ENCODE measurements around the gene ANKRD6. TPM values are rescaled to one million over a fixed set of nuclear protein-coding genes. Genes with fewer than 3 reads are reported as not detected.

Gene ANKRD6
- total RNA-seq, 1 donor from 2014 or later: 13.5 TPM

- Histone ChIP-seq H3K4me3 (ENCODE audit: insufficient read depth, low read depth, low read length) (no peak overlapping the region), H3K27me3 (ENCODE audit: insufficient read depth, low read length) (no peaks in the 10 kb centered on the region), H3K79me2 (ENCODE audit: insufficient read depth, low read length) (no peaks in the 10 kb centered on the region), H3K27ac (ENCODE audit: low read depth, low read length) (no peak overlapping the region), H3K4me2 (ENCODE audit: low read length) (no peak overlapping the region), H3K4me1 (ENCODE audit: insufficient read depth, low read length) (no peaks in the 10 kb centered on the region), H2AFZ (ENCODE audit: low read depth, low read length) (no peak overlapping the region), H3K9ac (ENCODE audit: low read length) (no peak overlapping the region), H3K9me3 (ENCODE audit: insufficient read depth, low read depth, low read length) (no peaks in the 10 kb centered on the region), H3K36me3 (ENCODE audit: insufficient read depth, low read length) (no peaks in the 10 kb centered on the region), H4K20me1 (ENCODE audit: insufficient read depth, low read length) (no peaks in the 10 kb centered on the region)
- no peak overlapping the region for H3K27ac Mint-ChIP-seq (ENCODE audit: unreplicated experiment)
- H3K27me3 Mint-ChIP-seq (ENCODE audit: low read depth, unreplicated experiment): no peaks in the 10 kb centered on the region
- peaks cover 13% of the 10 kb centered on the region for H3K36me3 Mint-ChIP-seq (ENCODE audit: low read depth, unreplicated experiment)
- H3K4me3 Mint-ChIP-seq (ENCODE audit: unreplicated experiment): no peak overlapping the region
- no peak for FAIRE-seq
- no peaks in the 10 kb centered on the region for H3K9me3 Mint-ChIP-seq (ENCODE audit: unreplicated experiment)
- no peak for DNase-seq (ENCODE audit: low read depth)
- TF ChIP-seq EZH2 (IDR thresholded peaks at IDR 0.05; ENCODE audit: insufficient read depth, low read length): no peak
- peaks cover 9% of the 10 kb centered on the region for H3K4me1 Mint-ChIP-seq (ENCODE audit: low read depth, unreplicated experiment)
Observed at GRCh38 chr6:89528866-89529265, 95.9 kb downstream of the ANKRD6 start.

- FAIRE-seq (no peak), DNase-seq (ENCODE audit: low read depth) (no peak)
- Histone ChIP-seq H3K27ac (ENCODE audit: low read depth, low read length) (no peak overlapping the region), H3K79me2 (ENCODE audit: insufficient read depth, low read length) (no peaks in the 10 kb centered on the region), H3K9ac (ENCODE audit: low read length) (no peak overlapping the region), H3K4me3 (ENCODE audit: insufficient read depth, low read depth, low read length) (no peak overlapping the region), H3K4me1 (ENCODE audit: insufficient read depth, low read length) (no peaks in the 10 kb centered on the region), H4K20me1 (ENCODE audit: insufficient read depth, low read length) (no peaks in the 10 kb centered on the region), H3K27me3 (ENCODE audit: insufficient read depth, low read length) (no peaks in the 10 kb centered on the region), H3K36me3 (ENCODE audit: insufficient read depth, low read length) (no peaks in the 10 kb centered on the region), H2AFZ (ENCODE audit: low read depth, low read length) (no peak overlapping the region), H3K9me3 (ENCODE audit: insufficient read depth, low read depth, low read length) (no peaks in the 10 kb centered on the region), H3K4me2 (ENCODE audit: low read length) (no peak overlapping the region)
- TF ChIP-seq CTCF (IDR thresholded peaks at IDR 0.05; ENCODE audit: insufficient read depth, low read depth, low read length) (no peak), EZH2 (IDR thresholded peaks at IDR 0.05; ENCODE audit: insufficient read depth, low read length) (no peak)
- Mint-ChIP-seq H3K27me3 (ENCODE audit: low read depth, unreplicated experiment) (no peaks in the 10 kb centered on the region), H3K4me3 (ENCODE audit: unreplicated experiment) (no peak overlapping the region), H3K27ac (ENCODE audit: unreplicated experiment) (no peak overlapping the region), H3K9me3 (ENCODE audit: unreplicated experiment) (no peaks in the 10 kb centered on the region), H3K36me3 (ENCODE audit: low read depth, unreplicated experiment) (peaks cover 9% of the 10 kb centered on the region), H3K4me1 (ENCODE audit: low read depth, unreplicated experiment) (peaks cover 2% of the 10 kb centered on the region)
Observed at GRCh38 chr6:89530982-89531381, 98.0 kb downstream of the ANKRD6 start.

- no peak for FAIRE-seq
Observed at GRCh38 chr6:89536231-89536630, 103.3 kb downstream of the ANKRD6 start.

More at GRCh38 chr6:89536231-89536630, 103.3 kb downstream of the ANKRD6 start:
- H3K9me3 ChIP-seq (ENCODE audit: insufficient read depth, low read depth, low read length): no peaks in the 10 kb centered on the region
- H2AFZ ChIP-seq (ENCODE audit: low read depth, low read length): no peak overlapping the region
- no peak for DNase-seq (ENCODE audit: low read depth)
- no peak overlapping the region for H3K4me3 Mint-ChIP-seq (ENCODE audit: unreplicated experiment)
- no peaks in the 10 kb centered on the region for H3K36me3 ChIP-seq (ENCODE audit: insufficient read depth, low read length)
- H3K9me3 Mint-ChIP-seq (ENCODE audit: unreplicated experiment): no peaks in the 10 kb centered on the region
- no peak overlapping the region for H3K9ac ChIP-seq (ENCODE audit: low read length)
- H3K4me1 Mint-ChIP-seq (ENCODE audit: low read depth, unreplicated experiment): no peaks in the 10 kb centered on the region
- H3K79me2 ChIP-seq (ENCODE audit: insufficient read depth, low read length): no peaks in the 10 kb centered on the region
- H3K36me3 Mint-ChIP-seq (ENCODE audit: low read depth, unreplicated experiment): peaks cover 5% of the 10 kb centered on the region
- no peak overlapping the region for H3K4me3 ChIP-seq (ENCODE audit: insufficient read depth, low read depth, low read length)
- no peak overlapping the region for H3K4me2 ChIP-seq (ENCODE audit: low read length)
- H3K4me1 ChIP-seq (ENCODE audit: insufficient read depth, low read length): no peaks in the 10 kb centered on the region
- H3K27me3 ChIP-seq (ENCODE audit: insufficient read depth, low read length): no peaks in the 10 kb centered on the region
- H3K27ac ChIP-seq (ENCODE audit: low read depth, low read length): no peak overlapping the region
- H3K27ac Mint-ChIP-seq (ENCODE audit: unreplicated experiment): no peak overlapping the region
- H4K20me1 ChIP-seq (ENCODE audit: insufficient read depth, low read length): no peaks in the 10 kb centered on the region
- TF ChIP-seq CTCF (IDR thresholded peaks at IDR 0.05; ENCODE audit: insufficient read depth, low read depth, low read length): no peak
- TF ChIP-seq EZH2 (IDR thresholded peaks at IDR 0.05; ENCODE audit: insufficient read depth, low read length): no peak
- no peaks in the 10 kb centered on the region for H3K27me3 Mint-ChIP-seq (ENCODE audit: low read depth, unreplicated experiment)

Measured in astrocyte (in vitro differentiated cells and primary cell).